Measurements from ENCODE around the gene IL6. TPM values are rescaled to one million over a fixed set of nuclear protein-coding genes. Genes with fewer than 3 reads are reported as not detected.
A peak's percentile ranks its signal among the peaks of the same experiment; 100 is the strongest.

The IL6 gene
- total RNA-seq, 1 experiment from 2014 or later: 1.7 TPM

DNA sequence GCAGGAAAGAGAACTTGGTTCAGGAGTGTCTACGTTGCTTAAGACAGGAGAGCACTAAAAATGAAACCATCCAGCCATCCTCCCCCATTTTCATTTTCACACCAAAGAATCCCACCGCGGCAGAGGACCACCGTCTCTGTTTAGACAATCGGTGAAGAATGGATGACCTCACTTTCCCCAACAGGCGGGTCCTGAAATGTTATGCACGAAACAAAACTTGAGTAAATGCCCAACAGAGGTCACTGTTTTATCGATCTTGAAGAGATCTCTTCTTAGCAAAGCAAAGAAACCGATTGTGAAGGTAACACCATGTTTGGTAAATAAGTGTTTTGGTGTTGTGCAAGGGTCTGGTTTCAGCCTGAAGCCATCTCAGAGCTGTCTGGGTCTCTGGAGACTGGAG lies 1.4 kb upstream of the IL6 start:
- intact Hi-C loops (cut with micrococcal nuclease; ENCODE audit: unreplicated experiment): loop anchor here (5.0 kb wide), 4 partner anchors 73 to 457 kb away; partner anchors contain the start of genes NUP42 and TOMM7
- no peaks in the 10 kb centered on the region for H3K36me3 ChIP-seq (ENCODE audit: low read depth)
- peaks cover 24% of the 10 kb centered on the region; the same call in 1 of the 2 replicates for H3F3A ChIP-seq (ENCODE audit: insufficient read depth, low read depth)
- no peaks in the 10 kb centered on the region for H4K20me1 ChIP-seq (ENCODE audit: insufficient read depth)
- TF ChIP-seq EZH2 (IDR thresholded peaks at IDR 0.05; ENCODE audit: low read depth): no peak
- TF ChIP-seq, protein P1, sequence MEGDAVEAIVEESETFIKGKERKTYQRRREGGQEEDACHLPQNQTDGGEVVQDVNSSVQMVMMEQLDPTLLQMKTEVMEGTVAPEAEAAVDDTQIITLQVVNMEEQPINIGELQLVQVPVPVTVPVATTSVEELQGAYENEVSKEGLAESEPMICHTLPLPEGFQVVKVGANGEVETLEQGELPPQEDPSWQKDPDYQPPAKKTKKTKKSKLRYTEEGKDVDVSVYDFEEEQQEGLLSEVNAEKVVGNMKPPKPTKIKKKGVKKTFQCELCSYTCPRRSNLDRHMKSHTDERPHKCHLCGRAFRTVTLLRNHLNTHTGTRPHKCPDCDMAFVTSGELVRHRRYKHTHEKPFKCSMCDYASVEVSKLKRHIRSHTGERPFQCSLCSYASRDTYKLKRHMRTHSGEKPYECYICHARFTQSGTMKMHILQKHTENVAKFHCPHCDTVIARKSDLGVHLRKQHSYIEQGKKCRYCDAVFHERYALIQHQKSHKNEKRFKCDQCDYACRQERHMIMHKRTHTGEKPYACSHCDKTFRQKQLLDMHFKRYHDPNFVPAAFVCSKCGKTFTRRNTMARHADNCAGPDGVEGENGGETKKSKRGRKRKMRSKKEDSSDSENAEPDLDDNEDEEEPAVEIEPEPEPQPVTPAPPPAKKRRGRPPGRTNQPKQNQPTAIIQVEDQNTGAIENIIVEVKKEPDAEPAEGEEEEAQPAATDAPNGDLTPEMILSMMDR (conservative IDR thresholded peaks at IDR 0.05): no peak
- peak overlapping the region; percentile 80; the same call in 1 of the 2 replicates for H3K4me2 ChIP-seq
- ChIA-PET CTCF (interaction anchor here (1.0 to 4.1 kb wide), 2 partner anchors 38 to 163 kb away, joined by 3 to 113 read pairs; no protein-coding TSS in a partner anchor), POLR2A (ENCODE audit: unreplicated experiment) (no interaction called here)
- peaks cover 39% of the 10 kb centered on the region for H3K4me1 ChIP-seq (replicated peaks; ENCODE audit: insufficient read depth)
- DNase-seq: no peak
- H3K9me2 ChIP-seq (ENCODE audit: insufficient read depth): no peaks in the 10 kb centered on the region
- no peaks in the 10 kb centered on the region; the same call in 1 of the 2 replicates for H3K9me3 ChIP-seq (ENCODE audit: insufficient read depth, low read depth)
- no peak overlapping the region for H2AFZ ChIP-seq
- no TSS peak for BruUV-seq (replicated peaks)
- peak overlapping the region; percentile 73 for H3K27ac ChIP-seq
- H3K4me3 ChIP-seq: no peak overlapping the region
- H3K27me3 ChIP-seq (ENCODE audit: insufficient read depth, low read depth): no peaks in the 10 kb centered on the region
- no peaks in the 10 kb centered on the region for H3K79me2 ChIP-seq (ENCODE audit: low read depth)

DNA sequence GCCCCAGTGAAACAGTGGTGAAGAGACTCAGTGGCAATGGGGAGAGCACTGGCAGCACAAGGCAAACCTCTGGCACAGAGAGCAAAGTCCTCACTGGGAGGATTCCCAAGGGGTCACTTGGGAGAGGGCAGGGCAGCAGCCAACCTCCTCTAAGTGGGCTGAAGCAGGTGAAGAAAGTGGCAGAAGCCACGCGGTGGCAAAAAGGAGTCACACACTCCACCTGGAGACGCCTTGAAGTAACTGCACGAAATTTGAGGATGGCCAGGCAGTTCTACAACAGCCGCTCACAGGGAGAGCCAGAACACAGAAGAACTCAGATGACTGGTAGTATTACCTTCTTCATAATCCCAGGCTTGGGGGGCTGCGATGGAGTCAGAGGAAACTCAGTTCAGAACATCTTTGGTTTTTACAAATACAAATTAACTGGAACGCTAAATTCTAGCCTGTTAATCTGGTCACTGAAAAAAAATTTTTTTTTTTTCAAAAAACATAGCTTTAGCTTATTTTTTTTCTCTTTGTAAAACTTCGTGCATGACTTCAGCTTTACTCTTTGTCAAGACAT lies 574 bp upstream of the IL6 start:
- H3K9me2 ChIP-seq (ENCODE audit: insufficient read depth): no peaks in the 10 kb centered on the region
- H3F3A ChIP-seq (ENCODE audit: insufficient read depth, low read depth): peaks cover 32% of the 10 kb centered on the region; the same call in 1 of the 2 replicates
- BruUV-seq (replicated peaks): TSS peak; percentile 82
- peak overlapping the region; percentile 73 for H3K27ac ChIP-seq
- no peaks in the 10 kb centered on the region for H3K27me3 ChIP-seq (ENCODE audit: insufficient read depth, low read depth)
- H3K9me3 ChIP-seq (ENCODE audit: insufficient read depth, low read depth): no peaks in the 10 kb centered on the region; the same call in 1 of the 2 replicates
- peak overlapping the region; percentile 45; the same call in 1 of the 2 replicates for H3K4me3 ChIP-seq
- peak overlapping the region; percentile 80 for H3K4me2 ChIP-seq
- TF ChIP-seq, protein P1 (conservative IDR thresholded peaks at IDR 0.05): peak; percentile 85
- no peak for TF ChIP-seq EZH2 (IDR thresholded peaks at IDR 0.05; ENCODE audit: low read depth)
- DNase-seq: peak; percentile 79 to 81
- intact Hi-C loops (cut with micrococcal nuclease; ENCODE audit: unreplicated experiment): loop anchor here (1.0 to 5.0 kb wide), 9 partner anchors 58 to 456 kb away; partner anchors contain the start of genes NUP42 and TOMM7
- H3K79me2 ChIP-seq (ENCODE audit: low read depth): no peaks in the 10 kb centered on the region
- CTCF ChIA-PET: interaction anchor here (0.6 to 4.1 kb wide), 16 partner anchors 9 to 547 kb away, joined by 3 to 113 read pairs (median 7); no protein-coding TSS in a partner anchor
- H3K36me3 ChIP-seq (ENCODE audit: low read depth): no peaks in the 10 kb centered on the region
- no peak overlapping the region for H2AFZ ChIP-seq
- peaks cover 47% of the 10 kb centered on the region for H3K4me1 ChIP-seq (replicated peaks; ENCODE audit: insufficient read depth)
- POLR2A ChIA-PET (ENCODE audit: unreplicated experiment): interaction anchor here (0.6 to 1.5 kb wide), 9 partner anchors 8 to 639 kb away, joined by 3 to 26 read pairs (median 5); no protein-coding TSS in a partner anchor
- no peaks in the 10 kb centered on the region for H4K20me1 ChIP-seq (ENCODE audit: insufficient read depth)

DNA sequence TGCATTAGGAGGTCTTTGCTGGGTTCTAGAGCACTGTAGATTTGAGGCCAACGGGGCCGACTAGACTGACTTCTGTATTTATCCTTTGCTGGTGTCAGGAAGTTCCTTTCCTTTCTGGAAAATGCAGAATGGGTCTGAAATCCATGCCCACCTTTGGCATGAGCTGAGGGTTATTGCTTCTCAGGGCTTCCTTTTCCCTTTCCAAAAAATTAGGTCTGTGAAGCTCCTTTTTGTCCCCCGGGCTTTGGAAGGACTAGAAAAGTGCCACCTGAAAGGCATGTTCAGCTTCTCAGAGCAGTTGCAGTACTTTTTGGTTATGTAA lies 675 bp downstream of the IL6 start:
- no peaks in the 10 kb centered on the region for H3K27me3 ChIP-seq (ENCODE audit: insufficient read depth, low read depth)
- H3K4me3 ChIP-seq: peak overlapping the region; percentile 45; the same call in 1 of the 2 replicates
- peaks cover 55% of the 10 kb centered on the region for H3K4me1 ChIP-seq (replicated peaks; ENCODE audit: insufficient read depth)
- intact Hi-C loops (cut with micrococcal nuclease; ENCODE audit: unreplicated experiment): loop anchor here (1.0 to 5.0 kb wide), 7 partner anchors 55 to 455 kb away; partner anchors contain the start of genes NUP42 and TOMM7
- ChIA-PET CTCF (interaction anchor here (0.7 to 4.1 kb wide), 14 partner anchors 31 to 328 kb away, joined by 3 to 113 read pairs (median 6); partner anchors contain the start of gene TOMM7), POLR2A (ENCODE audit: unreplicated experiment) (interaction anchor here (0.6 to 1.5 kb wide), 5 partner anchors 83 to 356 kb away, joined by 4 to 24 read pairs (median 9); no protein-coding TSS in a partner anchor)
- H4K20me1 ChIP-seq (ENCODE audit: insufficient read depth): no peaks in the 10 kb centered on the region
- H2AFZ ChIP-seq: no peak overlapping the region
- peak overlapping the region; percentile 73; the same call in 1 of the 2 replicates for H3K27ac ChIP-seq
- no peaks in the 10 kb centered on the region for H3K9me2 ChIP-seq (ENCODE audit: insufficient read depth)
- peak overlapping the region; percentile 80 for H3K4me2 ChIP-seq
- peaks cover 32% of the 10 kb centered on the region; the same call in 1 of the 2 replicates for H3F3A ChIP-seq (ENCODE audit: insufficient read depth, low read depth)
- no peaks in the 10 kb centered on the region for H3K36me3 ChIP-seq (ENCODE audit: low read depth)
- no peak for DNase-seq
- no peaks in the 10 kb centered on the region for H3K79me2 ChIP-seq (ENCODE audit: low read depth)
- TF ChIP-seq, protein P1 (conservative IDR thresholded peaks at IDR 0.05): no peak
- TF ChIP-seq EZH2 (IDR thresholded peaks at IDR 0.05; ENCODE audit: low read depth): no peak
- BruUV-seq (replicated peaks): TSS peak; percentile 58
- no peaks in the 10 kb centered on the region; the same call in 1 of the 2 replicates for H3K9me3 ChIP-seq (ENCODE audit: insufficient read depth, low read depth)
